Loucy (cell line): Measurements from ENCODE around the gene MTCP1.
A peak's percentile ranks its signal among the peaks of the same experiment; 100 is the strongest.

Experiments used
- H2AFZ ChIP-seq: fragments of 200-600 bp; sonication (generic); 2 replicates; pipeline ENCODE4 v1.6.0; 2016; ENCODE audit warnings: antibody characterized with exemption, mild to moderate bottlenecking, low read length, moderate library complexity
- H3F3A ChIP-seq: fragments of 200-600 bp; 2 replicates; pipeline ENCODE4 v1.6.0; 2016; ENCODE audit warnings: antibody characterized with exemption, low read depth, mild to moderate bottlenecking
- H3K27me3 ChIP-seq: fragments of 200-600 bp; sonication (generic); 2 replicates; pipeline ENCODE4 v1.6.1; 2014; ENCODE audit warnings: low read length, mild to moderate bottlenecking; ENCODE audit not compliant: insufficient read depth, poor library complexity, severe bottlenecking
- H3K36me3 ChIP-seq: fragments of 200-600 bp; sonication (generic); 2 replicates; pipeline ENCODE4 v1.6.1; 2016; ENCODE audit warnings: low read length; ENCODE audit not compliant: insufficient read depth
- H3K4me1 ChIP-seq: fragments of 200-600 bp; sonication (generic); 2 replicates; pipeline ENCODE4 v1.5.1; 2014; ENCODE audit warnings: low read length, mild to moderate bottlenecking; ENCODE audit not compliant: insufficient read depth, poor library complexity, severe bottlenecking
- H3K4me2 ChIP-seq: fragments of 200-600 bp; sonication (generic); 2 replicates; pipeline ENCODE4 v1.6.0; 2014; ENCODE audit warnings: antibody characterized with exemption, low read length, low read depth, mild to moderate bottlenecking; ENCODE audit not compliant: poor library complexity, severe bottlenecking
- H3K4me3 ChIP-seq: fragments of 200-600 bp; sonication (generic); 2 replicates; pipeline ENCODE4 v1.5.1; 2014; ENCODE audit warnings: low read length, mild to moderate bottlenecking, mixed read lengths; ENCODE audit not compliant: poor library complexity, severe bottlenecking
- H3K79me2 ChIP-seq: fragments of 200-600 bp; sonication (generic); 2 replicates; pipeline ENCODE4 v1.6.1; 2014; ENCODE audit warnings: low read length; ENCODE audit not compliant: insufficient read depth
- H3K9ac ChIP-seq: fragments of 200-600 bp; sonication (generic); 2 replicates; pipeline ENCODE4 v1.6.0; 2014; ENCODE audit warnings: mild to moderate bottlenecking, low read depth, low read length, moderate library complexity; ENCODE audit not compliant: poor library complexity, severe bottlenecking
- H3K9me2 ChIP-seq: fragments of 200-600 bp; sonication (generic); replicated peaks from 2 replicates; pipeline ENCODE4 v1.6.1; 2016; ENCODE audit warnings: low read depth, low read length, mixed read lengths
- H3K9me3 ChIP-seq: fragments of 200-600 bp; sonication (generic); 2 replicates; pipeline ENCODE4 v1.6.1; 2014; ENCODE audit warnings: mild to moderate bottlenecking, antibody characterized with exemption, low read length, low read depth; ENCODE audit not compliant: insufficient read depth
- H4K20me1 ChIP-seq: fragments of 200-600 bp; sonication (generic); 2 replicates; pipeline ENCODE4 v1.6.0; 2014; ENCODE audit warnings: antibody characterized with exemption, low read length, mild to moderate bottlenecking; ENCODE audit not compliant: insufficient read depth, poor library complexity, severe bottlenecking
- EZH2phosphoT487 ChIP-seq: fragments of 200-600 bp; IDR thresholded peaks from 2 replicates; pipeline ENCODE4 v1.6.1; 2018; ENCODE audit warnings: antibody characterized with exemption, mild to moderate bottlenecking, moderate library complexity, borderline replicate concordance
- TF ChIP-seq, protein P1 (sequence below): fragments of 200-600 bp; sonication (generic); conservative IDR thresholded peaks from 2 replicates; pipeline ENCODE4 v1.5.1; 2014; ENCODE audit warnings: mild to moderate bottlenecking, antibody characterized with exemption, low read length

MTCP1 gene

DNA sequence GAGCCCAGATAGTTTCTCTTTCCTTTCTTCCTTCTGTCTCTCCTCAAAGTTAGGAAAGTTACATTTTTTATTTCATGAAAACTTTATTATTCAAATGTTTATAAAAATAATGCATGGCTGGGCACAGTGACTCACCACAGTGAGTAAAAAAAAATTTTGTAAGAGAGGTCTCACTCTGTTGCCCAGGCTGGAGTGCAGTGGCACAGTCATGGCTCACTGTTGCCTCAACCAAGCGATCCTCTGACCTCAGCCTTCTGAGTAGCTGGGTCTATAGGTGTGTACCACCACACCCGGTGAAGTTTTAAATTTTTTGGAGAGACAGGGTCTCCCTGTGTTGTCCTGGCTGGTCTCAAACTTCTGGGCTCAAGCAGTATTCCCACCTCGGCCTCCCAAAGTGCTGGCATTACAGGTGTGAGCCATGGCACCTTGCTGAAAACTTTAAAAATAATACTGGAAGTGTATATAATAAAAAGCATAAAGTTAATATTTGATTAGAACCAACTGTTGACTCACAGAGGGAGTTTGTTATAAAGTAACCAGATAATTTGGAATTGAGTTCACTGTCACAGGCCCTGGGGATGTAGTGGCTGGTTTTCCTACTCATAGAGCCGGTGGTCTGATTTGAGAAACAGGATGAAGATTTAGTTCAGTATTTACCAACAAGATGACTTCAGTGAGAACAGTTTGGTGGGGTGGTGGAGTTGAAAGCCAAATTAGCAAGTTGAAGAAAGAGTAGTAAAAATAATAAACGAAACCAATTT is 18.0 kb downstream of the MTCP1 start:
- Histone ChIP-seq H4K20me1 (no peaks in the 10 kb centered on the region), H3K79me2 (no peaks in the 10 kb centered on the region), H3K9ac (no peak overlapping the region), H3K4me1 (peaks cover 18% of the 10 kb centered on the region), H3K4me3 (no peak overlapping the region), H3F3A (no peaks in the 10 kb centered on the region), H3K9me3 (no peaks in the 10 kb centered on the region), H3K36me3 (peaks cover 16% of the 10 kb centered on the region; the same call in 1 of the 2 replicates), H3K4me2 (no peak overlapping the region), H3K9me2 (no peaks in the 10 kb centered on the region), H2AFZ (no peak overlapping the region), H3K27me3 (no peaks in the 10 kb centered on the region)
- TF ChIP-seq EZH2phosphoT487: no peak
- TF ChIP-seq, protein P1, sequence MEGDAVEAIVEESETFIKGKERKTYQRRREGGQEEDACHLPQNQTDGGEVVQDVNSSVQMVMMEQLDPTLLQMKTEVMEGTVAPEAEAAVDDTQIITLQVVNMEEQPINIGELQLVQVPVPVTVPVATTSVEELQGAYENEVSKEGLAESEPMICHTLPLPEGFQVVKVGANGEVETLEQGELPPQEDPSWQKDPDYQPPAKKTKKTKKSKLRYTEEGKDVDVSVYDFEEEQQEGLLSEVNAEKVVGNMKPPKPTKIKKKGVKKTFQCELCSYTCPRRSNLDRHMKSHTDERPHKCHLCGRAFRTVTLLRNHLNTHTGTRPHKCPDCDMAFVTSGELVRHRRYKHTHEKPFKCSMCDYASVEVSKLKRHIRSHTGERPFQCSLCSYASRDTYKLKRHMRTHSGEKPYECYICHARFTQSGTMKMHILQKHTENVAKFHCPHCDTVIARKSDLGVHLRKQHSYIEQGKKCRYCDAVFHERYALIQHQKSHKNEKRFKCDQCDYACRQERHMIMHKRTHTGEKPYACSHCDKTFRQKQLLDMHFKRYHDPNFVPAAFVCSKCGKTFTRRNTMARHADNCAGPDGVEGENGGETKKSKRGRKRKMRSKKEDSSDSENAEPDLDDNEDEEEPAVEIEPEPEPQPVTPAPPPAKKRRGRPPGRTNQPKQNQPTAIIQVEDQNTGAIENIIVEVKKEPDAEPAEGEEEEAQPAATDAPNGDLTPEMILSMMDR: no peak

DNA sequence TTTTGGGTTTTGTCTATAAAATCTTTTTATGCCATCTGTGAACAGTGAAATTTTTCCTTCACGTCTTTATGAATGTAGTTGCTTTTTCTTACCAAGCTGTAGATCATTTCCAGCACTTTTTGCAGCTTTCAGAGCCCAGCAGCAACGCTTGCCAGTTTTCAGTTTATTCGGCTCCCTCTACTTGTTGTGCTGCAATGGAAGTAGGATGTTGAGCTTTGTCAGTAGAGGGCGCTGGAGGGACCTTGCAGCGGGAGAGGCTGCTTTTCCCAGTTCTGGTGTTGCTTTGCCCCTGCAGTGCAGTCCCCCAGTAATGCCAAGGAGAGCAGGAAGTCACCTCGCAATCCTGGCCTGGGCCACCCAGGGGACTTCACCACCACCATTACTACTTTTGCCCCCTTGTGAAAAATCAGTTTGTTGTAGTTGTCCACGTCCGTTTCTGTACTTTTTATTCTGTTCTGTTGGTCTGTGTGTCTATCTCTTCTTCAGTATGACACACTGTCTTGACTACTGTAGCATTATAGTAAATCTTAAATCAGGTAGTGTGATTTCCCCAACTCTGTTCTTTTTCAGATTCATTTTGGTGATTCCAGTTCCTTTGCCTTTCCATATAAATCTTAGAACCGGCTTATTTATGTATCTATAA is 21.8 kb downstream of the MTCP1 start:
- H3K4me1 ChIP-seq: peaks cover 10% of the 10 kb centered on the region
- no peaks in the 10 kb centered on the region for H3K9me2 ChIP-seq
- no peaks in the 10 kb centered on the region for H3F3A ChIP-seq
- no peak for TF ChIP-seq EZH2phosphoT487
- TF ChIP-seq, protein P1: peak; percentile 70
- 0 out of 2 replicates have a peak, but pooled peaks cover 6% of the 10 kb centered on the region for H3K79me2 ChIP-seq
- H3K27me3 ChIP-seq: no peaks in the 10 kb centered on the region
- no peak overlapping the region for H3K4me2 ChIP-seq
- H2AFZ ChIP-seq: no peak overlapping the region
- no peaks in the 10 kb centered on the region for H4K20me1 ChIP-seq
- H3K9me3 ChIP-seq: no peaks in the 10 kb centered on the region
- no peak overlapping the region for H3K9ac ChIP-seq
- H3K4me3 ChIP-seq: no peak overlapping the region
- peaks cover 27% of the 10 kb centered on the region; the same call in 1 of the 2 replicates for H3K36me3 ChIP-seq

DNA sequence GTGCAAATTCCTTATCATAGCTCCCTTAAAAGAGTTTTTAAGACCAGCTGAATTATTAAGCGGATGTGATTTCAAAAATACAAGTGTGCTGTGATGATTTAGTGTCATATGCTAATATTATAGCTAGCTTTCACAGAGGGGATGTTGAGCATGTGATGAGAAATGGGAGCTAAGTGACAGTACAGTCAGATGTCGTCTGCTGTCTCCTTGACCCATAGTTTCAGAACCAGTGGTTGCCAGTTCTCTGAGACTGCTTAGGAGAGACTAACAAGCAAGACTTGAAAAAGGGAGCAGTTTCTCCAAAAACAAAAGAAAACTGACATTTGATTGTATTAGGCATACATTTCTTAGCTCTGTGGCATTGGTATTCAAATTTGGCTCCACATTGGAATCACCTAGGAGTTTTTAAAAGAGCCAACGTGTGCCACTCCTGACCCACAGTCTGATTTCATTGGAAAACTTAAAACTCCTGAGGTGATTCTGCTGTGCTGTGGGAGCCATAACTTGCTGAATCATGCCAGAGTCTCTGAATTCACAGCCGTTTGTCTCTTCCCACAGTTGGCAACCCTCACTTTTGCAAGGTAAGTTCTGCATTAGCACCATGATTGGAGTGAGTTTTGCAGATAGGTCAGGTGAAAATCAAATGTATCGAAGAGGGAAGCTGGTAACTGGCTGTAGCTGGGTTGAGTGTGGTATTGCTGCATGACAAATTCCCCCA is 24.0 kb downstream of the MTCP1 start:
- Histone ChIP-seq H3K27me3 (no peaks in the 10 kb centered on the region), H3K4me1 (peaks cover 10% of the 10 kb centered on the region), H3K4me2 (no peak overlapping the region), H3K79me2 (peaks cover 13% of the 10 kb centered on the region; the same call in 1 of the 2 replicates), H3K4me3 (no peak overlapping the region), H4K20me1 (no peaks in the 10 kb centered on the region), H3K9me3 (no peaks in the 10 kb centered on the region), H2AFZ (no peak overlapping the region), H3K9ac (no peak overlapping the region), H3F3A (no peaks in the 10 kb centered on the region), H3K9me2 (no peaks in the 10 kb centered on the region), H3K36me3 (peaks cover 19% of the 10 kb centered on the region; the same call in 1 of the 2 replicates)
- no peak for TF ChIP-seq EZH2phosphoT487
- TF ChIP-seq, protein P1: no peak
